ENCODE measurements around the gene DEFB128. TPM values are rescaled to one million over a fixed set of nuclear protein-coding genes. Genes with fewer than 3 reads are reported as not detected.
A peak's percentile ranks its signal among the peaks of the same experiment; 100 is the strongest.
"Not testable (repeated sequence)": the region's sequence is repeated elsewhere in the genome, so short reads cannot be mapped to it uniquely, and the experiment has no call there.

The DEFB128 gene
- total and polyA plus RNA-seq, 2 donors (not counting 1 experiment from before 2014, with no cell fraction given): not detected

DNA sequence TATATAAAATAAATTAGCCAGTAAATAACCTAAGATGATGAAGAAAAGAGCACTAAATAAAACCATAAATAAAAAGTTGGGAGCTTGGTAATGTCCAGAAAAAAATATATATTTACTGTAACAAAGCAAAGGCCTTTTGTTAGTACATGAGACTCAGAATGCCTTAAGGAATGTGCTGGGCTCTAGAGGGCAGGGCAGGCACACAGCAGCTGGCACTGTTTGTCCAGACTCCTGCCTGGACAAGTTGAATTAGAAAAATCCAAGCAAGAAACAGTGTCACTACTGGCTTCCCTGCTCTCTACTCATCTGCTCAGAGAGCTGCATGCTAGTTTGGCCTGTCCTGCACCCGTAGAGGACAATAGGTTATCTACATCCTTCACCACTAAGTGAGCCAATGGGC is 46.4 kb upstream of the DEFB128 start:
- DNase-seq (ENCODE audit: low read depth in 2 of 2): peak; percentile 3 to 23
- H3K27me3 ChIP-seq (ENCODE audit: control insufficient read depth, insufficient read depth, low read length): no peaks in the 10 kb centered on the region
- no peaks in the 10 kb centered on the region for H4K20me1 ChIP-seq (ENCODE audit: control insufficient read depth, extremely low read depth, insufficient read depth, low read length)
- TF ChIP-seq EZH2 (IDR thresholded peaks at IDR 0.05; ENCODE audit: low read length, missing control alignments): no peak
- TF ChIP-seq, protein P1, sequence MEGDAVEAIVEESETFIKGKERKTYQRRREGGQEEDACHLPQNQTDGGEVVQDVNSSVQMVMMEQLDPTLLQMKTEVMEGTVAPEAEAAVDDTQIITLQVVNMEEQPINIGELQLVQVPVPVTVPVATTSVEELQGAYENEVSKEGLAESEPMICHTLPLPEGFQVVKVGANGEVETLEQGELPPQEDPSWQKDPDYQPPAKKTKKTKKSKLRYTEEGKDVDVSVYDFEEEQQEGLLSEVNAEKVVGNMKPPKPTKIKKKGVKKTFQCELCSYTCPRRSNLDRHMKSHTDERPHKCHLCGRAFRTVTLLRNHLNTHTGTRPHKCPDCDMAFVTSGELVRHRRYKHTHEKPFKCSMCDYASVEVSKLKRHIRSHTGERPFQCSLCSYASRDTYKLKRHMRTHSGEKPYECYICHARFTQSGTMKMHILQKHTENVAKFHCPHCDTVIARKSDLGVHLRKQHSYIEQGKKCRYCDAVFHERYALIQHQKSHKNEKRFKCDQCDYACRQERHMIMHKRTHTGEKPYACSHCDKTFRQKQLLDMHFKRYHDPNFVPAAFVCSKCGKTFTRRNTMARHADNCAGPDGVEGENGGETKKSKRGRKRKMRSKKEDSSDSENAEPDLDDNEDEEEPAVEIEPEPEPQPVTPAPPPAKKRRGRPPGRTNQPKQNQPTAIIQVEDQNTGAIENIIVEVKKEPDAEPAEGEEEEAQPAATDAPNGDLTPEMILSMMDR (conservative IDR thresholded peaks at IDR 0.05 in 1 of 2, IDR thresholded peaks at IDR 0.05 in 1 of 2; ENCODE audit: low read depth in 1 of 2, low read length in 2 of 2): peak in 1 of 2 donors; percentile 13
- no peak overlapping the region for H3K27ac ChIP-seq (ENCODE audit: insufficient read depth, low read length)
- H3K9me3 ChIP-seq (ENCODE audit: control insufficient read depth, insufficient read depth, low read depth, low read length): no peaks in the 10 kb centered on the region
- H3K4me1 ChIP-seq (ENCODE audit: control insufficient read depth, extremely low read depth, insufficient read depth, low read length): no peaks in the 10 kb centered on the region
- H3K4me2 ChIP-seq (ENCODE audit: extremely low read depth, insufficient read depth, low read length): no peak overlapping the region
- no peaks in the 10 kb centered on the region for H3K79me2 ChIP-seq (ENCODE audit: control insufficient read depth, insufficient read depth, low read length)
- no peak overlapping the region for H3K4me3 ChIP-seq (replicated peaks in 1 of 4; ENCODE audit: control extremely low read depth in 1 of 4, insufficient read depth in 1 of 4, low read depth in 3 of 4, low read length in 4 of 4)
- H3K9ac ChIP-seq (ENCODE audit: insufficient read depth, low read length): no peak overlapping the region
- H2AFZ ChIP-seq (ENCODE audit: low read length): no peak overlapping the region
- H3K36me3 ChIP-seq (ENCODE audit: control insufficient read depth, insufficient read depth, low read length): no peaks in the 10 kb centered on the region

DNA sequence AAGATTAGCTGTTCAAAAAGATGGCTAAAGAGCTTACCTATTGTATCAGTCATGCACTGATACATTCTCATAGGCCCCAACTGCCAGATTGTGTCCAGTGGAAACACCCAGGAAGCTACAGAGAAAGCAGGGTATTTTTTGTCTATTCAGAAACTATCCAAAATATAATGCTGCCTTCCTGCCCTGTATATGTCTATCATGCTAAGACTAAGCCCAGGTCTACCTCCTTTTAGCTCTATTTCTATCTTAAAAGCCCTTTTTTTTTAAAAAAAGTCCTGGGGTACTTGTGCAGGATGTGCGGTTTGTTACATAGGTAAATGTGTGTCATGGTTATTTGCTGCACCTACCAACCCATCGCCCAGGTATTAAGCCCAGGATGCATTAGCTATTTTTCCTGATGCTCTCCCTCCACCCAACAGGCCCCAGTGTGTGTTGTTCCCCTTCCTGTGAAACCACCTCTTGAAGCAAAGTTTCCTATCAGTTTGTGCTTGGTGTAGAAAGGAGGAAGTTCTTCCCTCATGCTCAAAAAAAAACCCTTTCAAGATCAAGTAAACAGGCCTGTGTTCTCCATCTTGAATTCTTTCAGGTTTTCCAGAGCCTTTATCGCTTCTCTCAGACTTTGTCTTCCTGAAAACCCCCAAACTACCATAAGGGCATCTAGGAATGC is 38.1 kb upstream of the DEFB128 start:
- Histone ChIP-seq H3K27ac (ENCODE audit: insufficient read depth, low read length) (no peak overlapping the region), H3K9ac (ENCODE audit: insufficient read depth, low read length) (no peak overlapping the region)
- no peak for TF ChIP-seq EZH2 (IDR thresholded peaks at IDR 0.05; ENCODE audit: low read length, missing control alignments)
- TF ChIP-seq, protein P1 (conservative IDR thresholded peaks at IDR 0.05 in 1 of 2, IDR thresholded peaks at IDR 0.05 in 1 of 2; ENCODE audit: low read depth in 1 of 2, low read length in 2 of 2): no peak

DNA sequence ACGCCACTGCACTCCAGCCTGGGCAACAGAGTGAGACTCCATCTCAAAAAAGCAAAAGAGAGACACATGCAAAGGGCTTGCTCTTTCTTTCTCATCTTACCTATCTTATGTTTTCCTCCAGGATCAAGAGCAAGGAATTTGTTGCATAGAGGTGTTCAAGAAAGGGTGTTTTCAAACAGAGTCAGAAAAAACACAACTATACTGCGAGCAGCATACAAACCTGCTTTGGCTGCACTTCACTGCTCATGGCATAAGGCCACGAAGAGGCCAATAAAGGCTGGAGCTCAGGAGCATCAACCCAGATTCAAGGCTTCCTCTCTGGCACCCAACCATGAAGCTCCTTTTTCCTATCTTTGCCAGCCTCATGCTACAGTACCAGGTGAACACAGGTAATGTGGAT is 37.4 kb upstream of the DEFB128 start, which contains the start of gene DEFB129:
Gene DEFB129 (plus strand): TSS at position 301 of the 400 bp plus-strand sequence. CDS start 31 bp downstream, at position 332.
- no peak for DNase-seq (ENCODE audit: low read depth in 2 of 2)
- H3K36me3 ChIP-seq (ENCODE audit: control insufficient read depth, insufficient read depth, low read length): no peaks in the 10 kb centered on the region
- no peaks in the 10 kb centered on the region for H3K9me3 ChIP-seq (ENCODE audit: control insufficient read depth, insufficient read depth, low read depth, low read length)
- H3K4me3 ChIP-seq (replicated peaks in 1 of 4; ENCODE audit: control extremely low read depth in 1 of 4, insufficient read depth in 1 of 4, low read depth in 3 of 4, low read length in 4 of 4): no peak within 1 kb of the TSS
- no peak within 1 kb of the TSS for H3K4me2 ChIP-seq (ENCODE audit: extremely low read depth, insufficient read depth, low read length)
- H4K20me1 ChIP-seq (ENCODE audit: control insufficient read depth, extremely low read depth, insufficient read depth, low read length): no peaks in the 10 kb centered on the region
- H3K79me2 ChIP-seq (ENCODE audit: control insufficient read depth, insufficient read depth, low read length): no peaks in the 10 kb centered on the region
- H3K27me3 ChIP-seq (ENCODE audit: control insufficient read depth, insufficient read depth, low read length): no peaks in the 10 kb centered on the region
- no peak within 1 kb of the TSS for H3K27ac ChIP-seq (ENCODE audit: insufficient read depth, low read length)
- TF ChIP-seq EZH2 (IDR thresholded peaks at IDR 0.05; ENCODE audit: low read length, missing control alignments): no peak
- TF ChIP-seq, protein P1 (conservative IDR thresholded peaks at IDR 0.05 in 1 of 2, IDR thresholded peaks at IDR 0.05 in 1 of 2; ENCODE audit: low read depth in 1 of 2, low read length in 2 of 2): no peak
- no peaks in the 10 kb centered on the region for H3K4me1 ChIP-seq (ENCODE audit: control insufficient read depth, extremely low read depth, insufficient read depth, low read length)
- no peak within 1 kb of the TSS for H3K9ac ChIP-seq (ENCODE audit: insufficient read depth, low read length)
- no peak within 1 kb of the TSS for H2AFZ ChIP-seq (ENCODE audit: low read length)

More for the DNA sequence above, 38.1 kb upstream of the DEFB128 start:
- no peak for DNase-seq (ENCODE audit: low read depth in 2 of 2)
- no peak overlapping the region for H3K4me2 ChIP-seq (ENCODE audit: extremely low read depth, insufficient read depth, low read length)
- H3K4me3 ChIP-seq (replicated peaks in 1 of 4; ENCODE audit: control extremely low read depth in 1 of 4, insufficient read depth in 1 of 4, low read depth in 3 of 4, low read length in 4 of 4): no peak overlapping the region
- no peak overlapping the region for H2AFZ ChIP-seq (ENCODE audit: low read length)
- no peaks in the 10 kb centered on the region for H4K20me1 ChIP-seq (ENCODE audit: control insufficient read depth, extremely low read depth, insufficient read depth, low read length)
- H3K27me3 ChIP-seq (ENCODE audit: control insufficient read depth, insufficient read depth, low read length): no peaks in the 10 kb centered on the region
- H3K79me2 ChIP-seq (ENCODE audit: control insufficient read depth, insufficient read depth, low read length): no peaks in the 10 kb centered on the region
- no peaks in the 10 kb centered on the region for H3K4me1 ChIP-seq (ENCODE audit: control insufficient read depth, extremely low read depth, insufficient read depth, low read length)
- no peaks in the 10 kb centered on the region for H3K9me3 ChIP-seq (ENCODE audit: control insufficient read depth, insufficient read depth, low read depth, low read length)
- no peaks in the 10 kb centered on the region for H3K36me3 ChIP-seq (ENCODE audit: control insufficient read depth, insufficient read depth, low read length)

DNA sequence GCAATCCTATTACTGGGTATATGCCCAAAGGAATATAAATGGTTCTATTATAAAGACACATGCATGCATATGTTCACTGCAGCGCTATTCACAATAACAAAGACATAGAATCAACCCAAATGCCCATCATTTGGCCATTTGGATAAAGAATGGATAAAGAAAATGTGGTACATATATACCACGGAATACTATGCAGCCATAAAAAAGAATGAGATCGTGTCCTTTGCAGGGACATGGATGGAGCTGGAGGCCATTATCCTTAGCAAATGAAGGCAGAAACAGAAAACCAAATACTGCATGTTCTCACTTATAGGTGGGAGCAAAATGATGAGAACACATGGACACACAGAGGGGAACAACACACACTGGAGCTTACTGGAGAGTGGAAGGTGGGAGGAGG is 36.4 kb upstream of the DEFB128 start:
- H3K4me2 ChIP-seq (ENCODE audit: extremely low read depth, insufficient read depth, low read length); H2AFZ ChIP-seq (ENCODE audit: low read length); H3K36me3 ChIP-seq (ENCODE audit: control insufficient read depth, insufficient read depth, low read length); DNase-seq (ENCODE audit: low read depth in 2 of 2); H3K27ac ChIP-seq (ENCODE audit: insufficient read depth, low read length); H3K9me3 ChIP-seq (ENCODE audit: control insufficient read depth, insufficient read depth, low read depth, low read length); H3K79me2 ChIP-seq (ENCODE audit: control insufficient read depth, insufficient read depth, low read length); H3K4me1 ChIP-seq (ENCODE audit: control insufficient read depth, extremely low read depth, insufficient read depth, low read length); H4K20me1 ChIP-seq (ENCODE audit: control insufficient read depth, extremely low read depth, insufficient read depth, low read length); H3K27me3 ChIP-seq (ENCODE audit: control insufficient read depth, insufficient read depth, low read length); H3K4me3 ChIP-seq (replicated peaks in 1 of 4; ENCODE audit: control extremely low read depth in 1 of 4, insufficient read depth in 1 of 4, low read depth in 3 of 4, low read length in 4 of 4); H3K9ac ChIP-seq (ENCODE audit: insufficient read depth, low read length): not testable (repeated sequence)

Measured in fibroblast of lung (primary cell).